A549 treated with CORT108297 at 1 μM for 4 hours (cell line): ENCODE results near the gene WFDC2. TPM values are rescaled to one million over a fixed set of nuclear protein-coding genes. Genes with fewer than 3 reads are reported as not detected.

ENCODE experiments used
- total RNA-seq: library from RNA; stranded (reverse); fragments of 200-300 nt; extraction: Qiagen RNA extraction; gene quantifications from 5 replicates; pipeline ENCODE4 v1.2.3, GENCODE V29; 2022

Gene WFDC2
- 0.20 to 0.23 TPM in 2 of 5 replicates, not detected in the others for total RNA-seq

GRCh38 chr20:45469336-45470261 lies at the start of gene WFDC2:
WFDC2 (plus strand) TSS chr20:45469753; CDS start chr20:45469782, 29 bp downstream.

GRCh38 chr20:45515147-45515913 lies 45.8 kb downstream of the WFDC2 start, which contains the start of gene SPINT3:
SPINT3 (minus strand) TSS chr20:45515622; CDS start chr20:45515608, 14 bp downstream.

Other genes with a start within 250 kb of the WFDC2 start
- gene SEMG2, start 248.4 kb upstream of the WFDC2 start, total RNA-seq = not detected in 5 replicates
- 8.0 to 15.4 TPM (median 10.5 TPM) in 5 replicates for gene SLPI, start 215.2 kb upstream of the WFDC2 start, total RNA-seq
- gene RBPJL, start 162.9 kb upstream of the WFDC2 start, total RNA-seq = not detected in 5 replicates
- gene MATN4, start 161.5 kb upstream of the WFDC2 start, total RNA-seq = 0.06 to 0.14 TPM (median 0.12 TPM) in 5 replicates
- 106 to 130 TPM (median 122 TPM) in 5 replicates for gene SDC4, start 121.3 kb upstream of the WFDC2 start, total RNA-seq
- gene SYS1, start 106.6 kb upstream of the WFDC2 start, total RNA-seq = 27.4 to 37.0 TPM (median 33.8 TPM) in 5 replicates
- gene TP53TG5, start 91.4 kb upstream of the WFDC2 start, total RNA-seq = not detected in 5 replicates
- 22.6 to 29.6 TPM (median 26.6 TPM) in 5 replicates for gene DBNDD2, start 61.5 kb upstream of the WFDC2 start, total RNA-seq
- gene PIGT, start 53.6 kb upstream of the WFDC2 start, total RNA-seq = 85.4 to 103 TPM (median 97.4 TPM) in 5 replicates
- gene SPINT3, start 45.9 kb downstream of the WFDC2 start, total RNA-seq = not detected in 5 replicates
- gene WFDC6, start 69.7 kb downstream of the WFDC2 start, total RNA-seq = not detected in 5 replicates
- gene EPPIN, start 77.6 kb downstream of the WFDC2 start, total RNA-seq = not detected in 5 replicates
- gene WFDC8, start 109.5 kb downstream of the WFDC2 start, total RNA-seq = not detected in 5 replicates
- not detected in 5 replicates for gene WFDC10A, start 160.0 kb downstream of the WFDC2 start, total RNA-seq
- not detected in 5 replicates for gene WFDC9, start 161.5 kb downstream of the WFDC2 start, total RNA-seq
- not detected in 5 replicates for gene WFDC11, start 200.5 kb downstream of the WFDC2 start, total RNA-seq
- not detected in 5 replicates for gene WFDC13, start 232.3 kb downstream of the WFDC2 start, total RNA-seq
- not detected in 5 replicates for gene WFDC10B, start 235.3 kb downstream of the WFDC2 start, total RNA-seq